ENCODE data around the gene SNRNP35. TPM values are rescaled to one million over a fixed set of nuclear protein-coding genes. Genes with fewer than 3 reads are reported as not detected.
"Not testable (repeated sequence)": the region's sequence is repeated elsewhere in the genome, so short reads cannot be mapped to it uniquely, and the experiment has no call there.

Gene SNRNP35
- total RNA-seq, 2 experiments from 2014 or later = 20.8 to 22.0 TPM

GRCh38 chr12:123471374-123472068 is 13.6 kb downstream of the SNRNP35 start:
- Mint-ChIP-seq H3K9me3 (no peaks in the 10 kb centered on the region), H3K4me3 (no peak overlapping the region), H3K36me3 (no peaks in the 10 kb centered on the region)

GRCh38 chr12:123472438-123472849 is 14.5 kb downstream of the SNRNP35 start:
- Mint-ChIP-seq H3K4me1 (peaks cover 13% of the 10 kb centered on the region), H3K36me3 (no peaks in the 10 kb centered on the region), H3K27ac (no peak overlapping the region), H3K9me3 (no peaks in the 10 kb centered on the region), H3K27me3 (no peaks in the 10 kb centered on the region), H3K4me3 (no peak overlapping the region)
- no peak for DNase-seq

More at GRCh38 chr12:123471374-123472068, 13.6 kb downstream of the SNRNP35 start:
- peaks cover 13% of the 10 kb centered on the region for H3K4me1 Mint-ChIP-seq
- no peak for DNase-seq
- no peaks in the 10 kb centered on the region for H3K27me3 Mint-ChIP-seq
- H3K27ac Mint-ChIP-seq = peak overlapping the region; percentile 16

DNA sequence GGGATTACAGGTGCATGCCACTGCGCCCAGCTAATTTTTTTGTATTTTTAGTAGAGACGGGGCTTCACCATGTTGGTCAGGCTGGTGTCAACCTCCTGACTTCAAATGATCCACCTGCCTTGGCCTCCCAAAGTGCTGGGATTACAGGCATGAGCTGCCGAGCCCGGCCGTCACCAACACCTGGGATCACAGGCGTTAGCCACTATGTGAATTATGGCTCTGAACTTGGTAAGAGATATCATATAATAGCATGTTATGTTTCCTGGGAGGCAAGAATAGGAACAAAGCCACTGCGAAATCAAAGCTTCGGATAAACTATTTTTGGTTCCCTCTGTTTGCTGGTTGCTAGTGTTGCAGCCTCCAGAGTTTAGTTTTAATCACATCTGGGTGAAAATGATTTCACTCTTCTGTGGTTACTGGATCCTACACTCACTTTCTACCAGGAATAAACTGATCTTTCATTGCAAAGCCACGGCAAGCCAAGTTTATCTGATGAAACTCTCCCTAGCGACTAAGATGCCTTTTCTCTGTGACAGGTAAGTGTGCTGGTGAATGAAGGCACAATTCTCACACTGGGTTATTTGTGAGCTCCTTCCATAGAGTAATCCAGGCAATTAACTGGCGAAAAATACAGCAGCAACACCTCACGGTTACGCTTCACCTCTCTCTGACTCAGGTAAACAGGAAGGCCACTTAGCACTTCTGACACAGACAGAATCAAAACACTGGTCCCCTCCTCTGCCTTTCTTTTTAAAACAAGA is 16.7 kb downstream of the SNRNP35 start:
- H3K4me3 Mint-ChIP-seq = no peak overlapping the region
- DNase-seq = no peak
- H3K27ac Mint-ChIP-seq = peak overlapping the region; percentile 71
- no peaks in the 10 kb centered on the region for H3K27me3 Mint-ChIP-seq
- no peaks in the 10 kb centered on the region for H3K9me3 Mint-ChIP-seq
- H3K4me1 Mint-ChIP-seq = peaks cover 13% of the 10 kb centered on the region
- no peaks in the 10 kb centered on the region for H3K36me3 Mint-ChIP-seq

DNA sequence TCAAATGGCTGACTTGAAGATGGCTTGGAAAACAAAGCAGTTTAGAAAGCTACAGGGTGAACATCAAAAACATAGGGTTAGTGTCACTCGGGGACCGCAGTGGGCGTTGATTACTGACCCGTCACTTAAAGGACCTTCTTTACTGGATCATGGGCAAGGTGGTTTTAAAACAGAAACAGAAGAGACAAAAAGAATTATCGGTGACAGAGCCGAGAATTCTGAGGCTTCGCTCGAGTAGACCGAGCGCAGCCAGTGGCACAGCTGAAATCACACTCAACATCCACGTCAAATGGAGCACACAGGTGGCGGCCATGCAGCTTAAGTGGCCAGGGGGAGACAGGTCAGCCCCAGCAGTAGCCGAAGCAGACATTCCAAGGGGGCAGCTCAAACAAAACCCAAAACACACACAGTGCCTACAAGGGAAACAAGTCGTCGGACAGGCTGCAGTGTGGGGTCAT is 17.3 kb downstream of the SNRNP35 start:
- no peak overlapping the region for H3K4me3 Mint-ChIP-seq
- H3K27ac Mint-ChIP-seq = peak overlapping the region; percentile 71
- DNase-seq = no peak
- H3K27me3 Mint-ChIP-seq = no peaks in the 10 kb centered on the region
- H3K36me3 Mint-ChIP-seq = no peaks in the 10 kb centered on the region
- no peaks in the 10 kb centered on the region for H3K9me3 Mint-ChIP-seq
- peaks cover 14% of the 10 kb centered on the region for H3K4me1 Mint-ChIP-seq

DNA sequence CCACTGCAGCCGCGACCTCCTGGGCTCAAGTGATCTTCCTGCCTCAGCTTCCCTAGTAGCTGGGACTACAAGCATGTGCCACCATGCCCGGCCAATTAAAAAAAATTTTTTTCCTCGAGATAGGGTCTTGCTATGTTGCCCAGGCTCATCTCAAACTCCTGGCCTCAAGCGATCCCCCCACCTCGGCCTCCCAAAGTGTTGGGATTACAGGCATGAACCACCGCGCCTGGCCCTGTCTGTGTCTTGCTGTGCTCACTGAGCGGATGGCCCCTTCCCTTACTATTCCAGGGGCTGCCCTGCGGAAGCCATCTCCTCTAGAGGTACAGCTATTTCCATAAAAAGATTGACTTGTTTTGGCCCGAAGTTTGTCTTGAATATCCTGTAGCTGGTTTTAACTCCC is 20.1 kb downstream of the SNRNP35 start:
- no peaks in the 10 kb centered on the region for H3K27me3 Mint-ChIP-seq
- no peak overlapping the region for H3K4me3 Mint-ChIP-seq
- no peaks in the 10 kb centered on the region for H3K9me3 Mint-ChIP-seq
- H3K4me1 Mint-ChIP-seq = peaks cover 14% of the 10 kb centered on the region
- no peak overlapping the region for H3K27ac Mint-ChIP-seq
- no peaks in the 10 kb centered on the region for H3K36me3 Mint-ChIP-seq
- DNase-seq = no peak

GRCh38 chr12:123478762-123479161 is 20.8 kb downstream of the SNRNP35 start:
- H3K4me1 Mint-ChIP-seq = peaks cover 20% of the 10 kb centered on the region
- no peaks in the 10 kb centered on the region for H3K27me3 Mint-ChIP-seq
- no peak for DNase-seq
- no peak overlapping the region for H3K27ac Mint-ChIP-seq
- no peak overlapping the region for H3K4me3 Mint-ChIP-seq
- H3K36me3 Mint-ChIP-seq = no peaks in the 10 kb centered on the region
- H3K9me3 Mint-ChIP-seq = no peaks in the 10 kb centered on the region

DNA sequence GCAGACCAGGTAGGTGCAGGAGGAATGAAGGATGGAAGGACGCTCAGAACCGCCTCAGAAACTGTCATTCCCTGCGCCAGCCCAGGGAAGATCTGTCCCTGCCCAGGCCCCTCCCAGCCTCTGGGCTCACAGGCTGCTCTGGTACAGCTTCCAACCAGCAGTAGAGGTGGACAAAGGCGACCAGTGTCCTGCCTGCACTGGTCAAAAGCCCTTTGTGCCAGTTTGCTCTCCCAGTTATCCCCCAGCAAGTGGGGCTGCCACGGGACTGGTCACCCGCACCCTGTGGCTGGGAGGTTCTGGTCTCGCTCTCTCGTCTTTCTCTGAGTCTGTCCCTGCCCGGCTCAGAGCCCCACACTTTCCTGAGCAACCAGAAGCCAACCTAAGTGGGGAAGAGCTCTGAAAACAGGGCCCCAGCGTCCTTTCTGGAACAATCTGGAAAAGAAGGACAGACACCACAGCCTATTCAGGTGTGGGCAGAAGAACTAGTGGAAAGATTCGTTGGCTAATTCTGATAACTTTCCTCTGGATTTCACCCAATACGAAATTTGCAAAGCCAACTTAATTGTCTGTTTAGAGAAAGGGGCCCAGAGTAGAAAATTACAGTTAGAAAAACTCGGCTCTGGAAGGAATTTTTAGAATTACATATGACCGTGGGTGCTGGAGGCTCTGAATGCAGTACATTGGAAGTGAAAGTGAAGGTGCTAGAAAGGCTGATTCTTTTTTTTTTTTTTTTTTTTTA is 21.7 kb downstream of the SNRNP35 start:
- Mint-ChIP-seq H3K4me1 (peaks cover 26% of the 10 kb centered on the region), H3K27ac (no peak overlapping the region), H3K9me3 (no peaks in the 10 kb centered on the region), H3K4me3 (no peak overlapping the region), H3K36me3 (no peaks in the 10 kb centered on the region), H3K27me3 (no peaks in the 10 kb centered on the region)
- DNase-seq = no peak

GRCh38 chr12:123481251-123481650 is 23.3 kb downstream of the SNRNP35 start:
- not testable (repeated sequence) for H3K9me3 Mint-ChIP-seq, H3K36me3 Mint-ChIP-seq, H3K4me3 Mint-ChIP-seq, H3K27ac Mint-ChIP-seq, DNase-seq, H3K27me3 Mint-ChIP-seq
- H3K4me1 Mint-ChIP-seq = peaks cover 24% of the 10 kb centered on the region

GRCh38 chr12:123482876-123483275 is 24.9 kb downstream of the SNRNP35 start:
- DNase-seq = no peak
- Mint-ChIP-seq H3K27me3 (no peaks in the 10 kb centered on the region), H3K36me3 (no peaks in the 10 kb centered on the region), H3K9me3 (no peaks in the 10 kb centered on the region), H3K4me1 (peaks cover 24% of the 10 kb centered on the region), H3K27ac (no peak overlapping the region), H3K4me3 (no peak overlapping the region)

DNA sequence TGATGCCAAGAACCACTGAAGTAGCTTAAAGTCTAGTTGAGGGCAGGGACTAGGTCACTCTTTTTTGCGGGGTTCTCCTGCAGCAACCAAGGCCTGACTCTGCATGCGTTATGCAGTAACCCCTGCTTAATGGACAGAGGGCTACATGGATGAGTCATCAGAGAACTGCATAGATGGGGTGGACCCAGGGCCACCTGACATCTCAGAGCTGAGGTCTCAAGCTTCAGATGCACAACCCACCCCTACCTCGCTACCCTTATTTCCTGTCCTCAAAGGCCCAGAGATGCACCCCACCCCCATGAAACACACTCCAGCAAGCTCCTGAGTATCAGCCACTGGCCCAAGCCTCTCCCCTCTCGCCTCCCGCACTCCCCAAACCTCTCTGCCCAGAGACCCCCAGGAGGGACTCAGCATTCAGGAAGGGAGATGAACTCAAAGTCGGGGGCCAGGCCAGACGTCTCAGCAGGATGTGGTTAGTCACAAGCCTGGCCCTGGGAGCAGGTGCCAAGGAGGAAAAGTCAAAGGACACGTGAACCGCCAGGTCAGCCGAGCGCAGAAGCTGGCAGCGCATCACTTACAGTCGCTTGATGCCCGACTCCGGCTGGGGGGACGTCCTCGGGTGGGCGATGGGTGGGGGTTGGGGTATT is 25.8 kb downstream of the SNRNP35 start:
- H3K4me3 Mint-ChIP-seq = no peak overlapping the region
- peaks cover 24% of the 10 kb centered on the region for H3K4me1 Mint-ChIP-seq
- no peaks in the 10 kb centered on the region for H3K36me3 Mint-ChIP-seq
- H3K27ac Mint-ChIP-seq = peak overlapping the region; percentile 75
- DNase-seq = peak; percentile 10
- H3K27me3 Mint-ChIP-seq = no peaks in the 10 kb centered on the region
- H3K9me3 Mint-ChIP-seq = no peaks in the 10 kb centered on the region

DNA sequence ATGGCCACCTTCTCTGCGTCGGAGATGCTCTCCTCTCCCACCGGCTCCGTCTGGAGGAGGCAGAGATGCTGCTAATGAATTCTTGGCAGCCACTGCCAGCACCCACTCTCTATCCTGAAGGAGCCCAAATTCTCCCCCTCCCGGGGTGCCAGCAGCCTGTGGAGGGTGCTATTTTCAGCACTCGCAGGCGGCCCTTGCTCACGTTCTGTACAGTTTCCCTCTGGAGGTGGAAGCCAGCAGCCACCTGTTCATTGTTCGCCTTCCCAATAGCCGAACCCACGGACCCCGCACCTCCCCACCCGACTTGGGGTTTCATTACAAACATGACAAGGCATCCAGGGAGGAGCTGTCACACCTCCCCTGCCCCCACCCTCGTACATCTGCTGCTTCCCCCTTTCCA is 27.8 kb downstream of the SNRNP35 start:
- Mint-ChIP-seq H3K27ac (no peak overlapping the region), H3K9me3 (no peaks in the 10 kb centered on the region), H3K4me1 (peaks cover 22% of the 10 kb centered on the region), H3K27me3 (no peaks in the 10 kb centered on the region), H3K4me3 (no peak overlapping the region), H3K36me3 (no peaks in the 10 kb centered on the region)
- no peak for DNase-seq

- Mint-ChIP-seq H3K36me3 (no peaks in the 10 kb centered on the region), H3K27ac (no peak overlapping the region)
Measured at GRCh38 chr12:123487428-123487827, 29.5 kb downstream of the SNRNP35 start.

DNA sequence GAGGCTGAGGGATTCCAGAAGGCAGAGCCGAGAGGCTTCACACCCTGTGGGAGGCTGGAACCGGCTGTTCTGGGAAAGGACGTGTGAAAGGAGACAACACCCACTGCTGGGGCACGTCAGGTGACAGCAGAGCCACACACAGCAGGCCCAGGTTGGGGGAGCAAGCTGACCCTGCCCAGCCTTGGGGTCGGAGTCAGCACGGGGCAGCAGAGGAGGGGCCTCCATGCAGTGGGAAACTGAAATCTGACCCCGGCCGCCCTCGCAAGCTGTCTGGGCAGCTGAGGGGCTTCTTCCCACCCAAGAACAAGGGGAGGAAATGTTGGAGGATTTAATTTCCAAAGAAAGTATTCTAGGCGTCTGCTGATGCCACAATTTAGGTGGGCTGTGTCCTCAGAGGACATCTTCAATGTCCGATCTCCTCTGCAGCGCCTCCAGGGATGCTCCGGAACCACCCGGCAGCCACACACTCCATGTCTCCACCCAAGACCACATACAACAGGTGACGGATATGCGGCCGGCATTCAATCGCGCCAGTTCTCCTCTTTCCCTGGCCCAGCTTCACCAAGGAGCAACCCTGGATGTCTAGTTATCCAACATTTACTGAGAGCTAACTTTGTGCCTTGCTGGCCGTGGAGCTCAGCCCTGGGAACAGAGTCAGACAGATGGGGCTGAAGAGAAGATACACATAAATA is 30.7 kb downstream of the SNRNP35 start:
- no peaks in the 10 kb centered on the region for H3K9me3 Mint-ChIP-seq
- no peak overlapping the region for H3K27ac Mint-ChIP-seq
- no peaks in the 10 kb centered on the region for H3K27me3 Mint-ChIP-seq
- H3K4me3 Mint-ChIP-seq = no peak overlapping the region
- no peaks in the 10 kb centered on the region for H3K36me3 Mint-ChIP-seq
- DNase-seq = no peak
- H3K4me1 Mint-ChIP-seq = peaks cover 17% of the 10 kb centered on the region

More at GRCh38 chr12:123487428-123487827, 29.5 kb downstream of the SNRNP35 start:
- no peaks in the 10 kb centered on the region for H3K9me3 Mint-ChIP-seq
- DNase-seq = no peak
- H3K27me3 Mint-ChIP-seq = no peaks in the 10 kb centered on the region
- H3K4me1 Mint-ChIP-seq = peaks cover 22% of the 10 kb centered on the region
- H3K4me3 Mint-ChIP-seq = no peak overlapping the region

GRCh38 chr12:123489580-123489979 is 31.6 kb downstream of the SNRNP35 start:
- H3K27me3 Mint-ChIP-seq = no peaks in the 10 kb centered on the region
- no peak overlapping the region for H3K27ac Mint-ChIP-seq
- H3K36me3 Mint-ChIP-seq = no peaks in the 10 kb centered on the region
- DNase-seq = no peak
- no peaks in the 10 kb centered on the region for H3K9me3 Mint-ChIP-seq
- H3K4me1 Mint-ChIP-seq = peaks cover 8% of the 10 kb centered on the region
- no peak overlapping the region for H3K4me3 Mint-ChIP-seq

All from activated naive CD8-positive, alpha-beta T cell treated with anti-CD3 and anti-CD28 coated beads for 36 hours (primary cell).